MG63 (cell line): Measurements from ENCODE around the gene EPB41L5. TPM values are rescaled to one million over a fixed set of nuclear protein-coding genes. Genes with fewer than 3 reads are reported as not detected.
"Not testable (repeated sequence)": the region's sequence is repeated elsewhere in the genome, so short reads cannot be mapped to it uniquely, and the experiment has no call there.

Experiments used
- DNase-seq: peaks from one replicate; pipeline ENCODE4 v3.0.0-alpha.2; 2020
- H3K27me3 ChIP-seq: fragments of 250-450 bp; sonication (Bioruptor Pico); 2 replicates; pipeline ENCODE4 v1.5.1; 2020; ENCODE audit warnings: mild to moderate bottlenecking, moderate library complexity
- H3K36me3 ChIP-seq: fragments of 250-450 bp; sonication (Bioruptor Pico); 2 replicates; pipeline ENCODE4 v1.5.1; 2020; ENCODE audit warnings: mild to moderate bottlenecking, moderate library complexity
- H3K4me3 ChIP-seq: fragments of 250-450 bp; sonication (Bioruptor Pico); 2 replicates; pipeline ENCODE4 v1.5.1; 2020; ENCODE audit warnings: mild to moderate bottlenecking, moderate library complexity
- H3K9me3 ChIP-seq: fragments of 250-450 bp; sonication (Bioruptor Pico); 2 replicates; pipeline ENCODE4 v1.5.1; 2020; ENCODE audit warnings: mild to moderate bottlenecking, moderate library complexity
- total RNA-seq: library from RNA; depleted of rRNA; stranded (reverse); fragments of >200 nt; shearing (Covaris generic); gene quantifications from 2 replicates; pipeline ENCODE4 v1.2.3, GENCODE V29; 2014; ENCODE audit warnings: low replicate concordance

EPB41L5 gene
- total RNA-seq, 1 experiment from 2014 or later: 11.8 TPM

DNA sequence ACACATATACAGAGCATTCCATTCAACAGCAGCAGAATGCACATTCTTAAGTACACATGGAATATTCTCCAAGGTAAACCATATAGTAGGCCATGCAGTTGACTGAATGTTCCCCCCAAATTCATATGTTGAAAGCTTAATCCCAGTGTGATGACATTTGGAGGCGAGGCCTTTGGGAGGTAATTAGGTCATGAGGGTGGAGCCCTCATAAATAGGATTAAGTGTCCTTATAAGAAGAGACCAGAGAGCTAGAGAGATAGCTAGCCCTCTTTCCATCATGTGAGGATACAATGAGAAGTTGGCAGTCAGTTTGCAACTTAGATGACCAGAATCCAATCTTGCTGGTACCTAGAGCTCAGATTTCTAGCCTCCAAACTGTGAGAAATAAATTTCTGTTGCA lies 182.7 kb downstream of the EPB41L5 start:
- no peak for DNase-seq

DNA sequence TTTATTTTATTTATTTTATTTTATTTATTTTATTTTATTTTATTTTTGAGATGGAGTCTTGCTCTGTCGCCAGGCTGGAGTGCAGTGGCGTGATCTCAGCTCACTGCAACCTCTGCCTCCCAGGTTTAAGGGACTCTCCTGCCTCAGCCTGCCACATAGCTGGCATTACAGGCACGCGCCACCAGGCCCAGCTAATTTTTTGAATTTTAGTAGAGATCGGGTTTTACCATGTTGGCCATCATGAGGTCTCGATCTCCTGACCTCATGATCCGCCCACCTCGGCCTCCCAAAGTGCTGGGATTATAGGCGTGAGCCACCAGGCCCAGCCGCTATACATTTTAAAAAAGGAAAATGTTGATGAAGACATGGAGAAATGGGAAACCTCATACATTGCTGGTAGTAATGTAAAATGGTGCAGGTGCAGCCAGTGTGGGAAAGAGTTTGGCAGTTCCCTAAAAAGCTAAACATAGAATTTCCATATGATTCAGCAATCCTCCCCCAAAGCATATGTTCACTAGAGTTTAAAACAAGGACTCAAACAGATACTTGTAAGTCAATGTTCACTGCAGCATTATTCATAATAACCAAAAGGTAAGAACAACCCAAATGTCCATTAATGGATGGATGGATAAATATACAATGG lies 187.1 kb downstream of the EPB41L5 start:
- not testable (repeated sequence) for DNase-seq, H3K36me3 ChIP-seq, H3K27me3 ChIP-seq, H3K4me3 ChIP-seq, H3K9me3 ChIP-seq

More for the DNA sequence above, 182.7 kb downstream of the EPB41L5 start:
- H3K27me3 ChIP-seq: no peaks in the 10 kb centered on the region
- no peak overlapping the region for H3K4me3 ChIP-seq
- H3K9me3 ChIP-seq: peaks cover 14% of the 10 kb centered on the region
- H3K36me3 ChIP-seq: no peaks in the 10 kb centered on the region

DNA sequence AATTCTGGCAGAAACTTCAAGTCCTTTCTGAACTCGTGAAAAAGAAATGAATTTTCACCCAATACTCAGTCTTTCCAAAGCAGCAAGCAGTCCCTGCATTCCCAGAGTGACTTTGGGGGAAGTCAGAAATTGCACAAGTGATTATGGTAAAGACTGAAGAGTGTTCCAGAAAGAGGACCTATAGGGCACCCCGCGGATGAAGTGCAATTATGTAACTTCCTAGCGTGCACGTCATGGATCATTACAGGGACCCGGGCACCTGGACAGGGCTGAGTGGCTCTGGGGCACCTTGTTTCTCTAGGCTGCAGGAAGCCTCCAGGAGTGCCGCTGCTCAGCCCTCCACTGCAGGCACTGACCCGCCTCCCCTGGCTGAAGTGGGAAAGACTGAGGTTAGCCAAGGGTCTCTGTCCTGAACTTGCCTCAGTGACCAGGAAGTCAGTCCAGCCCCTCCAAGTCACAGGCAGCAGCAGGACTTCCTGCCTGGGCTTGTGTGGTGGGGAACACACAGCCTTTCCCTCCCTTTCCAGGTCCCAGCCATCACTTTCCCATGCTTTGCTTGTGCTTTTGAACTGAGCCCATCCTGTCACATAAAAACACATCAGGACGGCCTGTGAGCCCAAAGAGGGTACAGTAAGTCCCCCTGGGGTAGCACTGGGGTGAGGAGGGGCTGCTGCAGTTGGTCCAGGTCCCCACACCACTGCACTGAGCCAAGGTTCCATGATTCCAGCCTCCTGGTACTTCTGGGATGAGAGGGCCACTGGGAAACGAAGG lies 190.6 kb downstream of the EPB41L5 start:
- no peaks in the 10 kb centered on the region for H3K27me3 ChIP-seq
- no peaks in the 10 kb centered on the region for H3K36me3 ChIP-seq

DNA sequence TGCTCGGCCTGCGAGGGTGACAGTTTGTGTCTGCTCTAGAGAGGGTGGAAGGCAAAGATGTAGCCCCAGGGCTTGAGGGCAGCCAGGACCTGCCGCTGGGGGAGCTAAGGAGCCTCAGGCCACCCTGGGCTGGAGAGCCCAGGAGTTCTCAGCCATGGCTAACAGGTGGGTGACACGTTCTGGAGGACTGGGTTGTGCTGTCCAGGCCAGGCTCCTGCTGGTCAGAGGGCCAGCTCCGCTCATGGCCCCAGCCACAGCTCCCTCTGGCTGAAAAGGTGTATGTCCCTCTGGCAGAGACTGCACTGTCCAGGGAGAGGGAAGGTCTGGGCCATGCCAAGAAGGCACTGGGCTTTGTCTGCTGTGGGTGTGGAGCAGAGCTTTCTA lies 191.1 kb downstream of the EPB41L5 start:
- no peaks in the 10 kb centered on the region for H3K9me3 ChIP-seq
- no peak for DNase-seq
- H3K27me3 ChIP-seq: no peaks in the 10 kb centered on the region
- no peaks in the 10 kb centered on the region for H3K36me3 ChIP-seq
- no peak overlapping the region for H3K4me3 ChIP-seq

More for the DNA sequence above, 190.6 kb downstream of the EPB41L5 start:
- no peak for DNase-seq
- H3K9me3 ChIP-seq: peaks cover under 1% of the 10 kb centered on the region; the same call in 1 of the 2 replicates
- H3K4me3 ChIP-seq: no peak overlapping the region

DNA sequence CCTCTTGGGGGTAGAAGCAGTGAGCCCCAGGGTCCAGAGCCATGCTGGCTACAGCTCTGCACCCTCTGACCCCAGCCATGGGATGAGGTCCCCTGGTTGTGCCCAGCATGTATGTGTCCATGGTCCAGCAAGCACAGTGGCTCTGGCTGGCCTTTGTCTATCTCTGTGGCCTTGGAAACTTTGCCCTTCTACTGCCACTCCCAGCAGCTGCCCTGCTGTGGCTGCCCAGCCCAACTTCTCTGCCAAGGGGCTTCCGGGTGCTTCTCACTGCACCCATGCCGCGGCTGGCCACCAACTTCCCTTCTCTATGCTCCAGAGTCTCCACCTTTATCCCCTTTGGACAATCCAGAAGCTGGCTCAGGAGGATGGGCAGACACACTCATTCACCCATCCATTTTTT lies 191.5 kb downstream of the EPB41L5 start:
- Histone ChIP-seq H3K4me3 (no peak overlapping the region), H3K27me3 (no peaks in the 10 kb centered on the region), H3K9me3 (no peaks in the 10 kb centered on the region), H3K36me3 (no peaks in the 10 kb centered on the region)
- DNase-seq: no peak

DNA sequence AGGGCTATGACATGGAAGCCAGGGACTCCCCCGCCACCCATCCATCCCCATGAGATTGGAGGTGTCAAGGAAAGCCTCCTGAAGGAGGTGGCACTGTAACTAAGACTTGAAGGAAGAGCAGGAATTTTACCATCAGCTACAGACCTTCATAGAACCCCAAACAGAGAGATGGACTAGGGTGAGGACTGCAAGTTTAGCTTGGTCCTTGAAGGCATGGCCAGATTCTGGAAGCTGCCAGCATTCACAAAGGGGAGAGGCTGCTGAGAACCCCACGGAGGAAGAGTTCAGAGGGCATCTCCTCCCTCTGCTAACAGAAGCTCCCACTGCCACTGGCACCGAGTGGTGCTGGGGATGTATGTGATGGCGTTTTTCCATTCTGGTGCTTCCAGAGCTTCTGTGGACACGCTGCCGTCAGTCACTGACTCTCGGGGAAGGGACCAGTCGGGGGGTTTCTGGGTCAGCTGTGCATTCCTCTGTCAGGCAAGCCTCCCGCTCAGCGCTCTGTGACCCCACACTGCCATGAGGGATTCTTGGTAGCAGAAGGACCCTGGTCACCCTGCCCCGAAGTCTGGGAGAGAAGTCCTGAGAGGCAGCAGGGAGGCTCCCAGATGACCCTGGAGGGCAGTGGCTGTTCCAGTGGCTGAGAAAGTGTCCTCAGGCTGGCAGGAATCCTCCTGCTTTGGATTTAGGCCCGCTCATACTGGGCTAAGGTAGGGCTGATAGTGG lies 192.2 kb downstream of the EPB41L5 start:
- no peaks in the 10 kb centered on the region for H3K27me3 ChIP-seq
- H3K9me3 ChIP-seq: no peaks in the 10 kb centered on the region
- DNase-seq: no peak
- no peaks in the 10 kb centered on the region for H3K36me3 ChIP-seq
- no peak overlapping the region for H3K4me3 ChIP-seq

DNA sequence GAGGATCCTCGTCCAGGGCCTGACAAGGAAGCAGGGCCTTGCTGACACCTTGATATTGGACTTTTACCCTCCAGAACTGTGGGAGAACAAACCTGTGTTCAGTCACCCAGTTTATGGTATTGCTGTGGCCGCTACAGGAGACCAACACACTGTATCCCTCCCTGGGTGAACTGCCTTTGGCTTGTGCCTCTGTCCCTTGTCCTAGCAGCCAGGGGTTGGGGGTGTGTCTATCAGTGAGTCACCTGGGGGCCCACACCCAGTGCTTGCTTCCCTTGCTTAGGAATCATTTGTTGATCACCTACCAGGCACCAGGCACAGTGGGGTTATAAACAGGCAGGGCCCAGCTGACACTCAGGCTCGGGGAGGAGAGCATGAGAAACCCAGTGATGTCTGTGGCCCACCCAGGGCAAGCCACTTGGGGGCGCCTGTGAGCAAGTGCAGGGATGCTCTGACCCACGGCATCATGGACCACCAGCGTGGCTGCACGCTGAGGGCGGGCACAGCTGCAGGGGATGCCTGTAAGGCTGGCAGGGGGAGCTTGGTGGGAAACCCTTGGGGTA lies 193.2 kb downstream of the EPB41L5 start:
- no peaks in the 10 kb centered on the region for H3K27me3 ChIP-seq
- no peaks in the 10 kb centered on the region for H3K9me3 ChIP-seq
- H3K4me3 ChIP-seq: no peak overlapping the region
- no peaks in the 10 kb centered on the region for H3K36me3 ChIP-seq
- DNase-seq: no peak

DNA sequence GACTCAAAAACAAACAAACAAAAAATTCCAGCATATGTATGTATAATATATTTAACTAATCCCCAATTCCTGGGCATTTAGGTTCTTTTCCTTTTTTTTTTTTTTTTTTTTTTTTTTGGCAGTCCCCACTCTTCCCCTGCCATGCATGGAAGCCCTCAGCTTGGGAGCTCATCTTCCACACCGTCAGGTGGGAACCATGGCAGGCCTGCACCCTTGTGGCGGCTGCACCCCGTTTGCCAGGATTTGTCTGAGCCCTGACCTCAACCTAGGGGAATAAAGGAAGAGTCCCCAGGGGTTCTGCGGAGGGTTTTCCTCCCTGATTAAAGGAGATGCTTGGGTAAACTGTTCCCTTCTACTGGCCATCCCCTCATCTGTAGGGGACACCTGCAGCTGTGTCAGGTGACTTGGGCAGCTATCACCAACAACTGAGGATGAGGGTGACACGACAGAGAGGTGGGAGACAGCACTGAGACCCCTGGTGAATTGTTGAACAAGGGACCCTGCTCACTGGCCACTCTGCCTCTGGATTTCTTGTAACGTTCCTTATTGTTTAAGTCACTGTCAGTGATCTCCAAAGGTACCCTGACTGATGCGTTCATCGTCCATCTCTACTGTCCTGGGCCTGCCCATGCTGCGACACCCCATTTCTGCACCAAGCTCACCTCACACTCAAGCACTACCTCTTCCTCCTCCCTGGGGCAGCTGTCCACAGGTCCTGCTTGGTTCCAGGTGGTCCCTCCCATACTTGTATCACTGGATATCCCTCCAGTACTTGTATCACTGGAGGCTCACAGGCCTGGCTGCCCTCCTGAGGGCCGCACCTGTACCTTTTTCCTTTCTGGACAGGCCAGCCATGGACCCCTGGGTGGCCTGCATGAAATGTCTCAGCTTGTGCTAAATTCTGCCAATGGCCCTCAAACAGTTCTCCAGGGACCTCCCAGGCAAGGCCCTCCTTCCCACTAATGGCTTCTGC lies 195.8 kb downstream of the EPB41L5 start:
- H3K36me3 ChIP-seq: no peaks in the 10 kb centered on the region
- H3K27me3 ChIP-seq: no peaks in the 10 kb centered on the region
- DNase-seq: no peak
- H3K4me3 ChIP-seq: no peak overlapping the region
- no peaks in the 10 kb centered on the region for H3K9me3 ChIP-seq

DNA sequence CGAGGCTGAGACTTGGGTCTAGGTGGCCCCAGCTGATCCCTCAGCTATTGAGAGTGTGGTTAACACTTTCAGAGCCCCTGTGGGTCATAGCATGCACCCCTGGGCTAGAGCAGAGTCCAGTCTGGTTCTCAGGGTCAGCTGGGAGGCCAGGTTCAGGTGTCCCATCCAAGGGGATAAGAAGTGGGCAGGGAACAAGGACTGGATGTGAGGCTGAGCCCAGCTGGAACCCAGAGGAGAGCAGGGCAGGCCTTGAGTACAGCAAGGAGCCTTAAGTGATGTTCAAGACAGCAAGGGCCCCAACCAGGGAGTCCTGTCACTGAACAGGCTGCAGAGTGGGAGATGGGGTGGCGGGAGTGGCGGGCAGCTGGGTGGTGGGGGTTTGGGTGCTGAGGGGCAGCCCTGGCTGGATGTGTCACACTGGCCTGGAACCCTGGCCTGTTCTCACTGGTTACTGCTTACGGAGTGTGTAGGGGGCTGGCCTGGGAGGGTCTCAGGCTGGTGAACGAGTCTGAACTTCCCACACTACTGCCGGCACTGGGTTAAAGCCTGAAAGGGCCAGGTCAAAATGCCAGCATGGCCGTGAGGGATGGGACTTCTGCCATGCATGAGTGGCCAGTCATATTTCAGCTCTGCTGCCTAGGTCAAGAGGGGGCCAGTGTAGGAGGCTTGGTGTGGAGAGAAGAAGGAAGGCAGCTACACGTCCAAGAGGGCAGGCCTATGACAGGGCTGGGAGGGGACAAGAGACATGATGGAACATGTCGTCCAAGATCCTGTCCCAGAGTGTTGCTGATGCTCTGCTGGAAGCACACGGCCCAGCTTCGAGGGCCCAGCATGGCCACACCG lies 196.8 kb downstream of the EPB41L5 start:
- Histone ChIP-seq H3K9me3 (no peaks in the 10 kb centered on the region), H3K36me3 (no peaks in the 10 kb centered on the region), H3K27me3 (no peaks in the 10 kb centered on the region), H3K4me3 (no peak overlapping the region)
- no peak for DNase-seq

DNA sequence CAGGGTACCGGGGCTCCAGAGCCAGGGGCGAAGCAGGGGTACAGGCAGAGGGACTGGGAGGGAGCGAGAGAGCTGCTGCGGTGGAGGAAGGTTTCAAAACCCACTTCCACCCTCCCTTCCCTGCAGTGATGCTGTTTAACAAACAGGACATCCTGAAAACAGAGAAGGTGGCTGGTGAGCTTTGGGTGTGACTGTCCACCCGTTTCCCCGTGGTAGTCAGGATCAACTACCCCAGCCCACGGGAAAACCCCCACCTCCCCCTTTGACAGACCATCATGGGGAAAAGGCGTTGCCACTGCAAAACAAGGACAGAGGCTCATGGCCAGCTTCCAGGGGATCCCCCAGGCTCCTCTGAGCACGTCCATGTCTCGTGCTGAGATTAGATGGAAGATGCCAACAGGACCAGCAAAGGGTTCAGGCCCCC lies 197.4 kb downstream of the EPB41L5 start:
- Histone ChIP-seq H3K4me3 (no peak overlapping the region), H3K36me3 (no peaks in the 10 kb centered on the region), H3K27me3 (no peaks in the 10 kb centered on the region), H3K9me3 (no peaks in the 10 kb centered on the region)
- DNase-seq: no peak

DNA sequence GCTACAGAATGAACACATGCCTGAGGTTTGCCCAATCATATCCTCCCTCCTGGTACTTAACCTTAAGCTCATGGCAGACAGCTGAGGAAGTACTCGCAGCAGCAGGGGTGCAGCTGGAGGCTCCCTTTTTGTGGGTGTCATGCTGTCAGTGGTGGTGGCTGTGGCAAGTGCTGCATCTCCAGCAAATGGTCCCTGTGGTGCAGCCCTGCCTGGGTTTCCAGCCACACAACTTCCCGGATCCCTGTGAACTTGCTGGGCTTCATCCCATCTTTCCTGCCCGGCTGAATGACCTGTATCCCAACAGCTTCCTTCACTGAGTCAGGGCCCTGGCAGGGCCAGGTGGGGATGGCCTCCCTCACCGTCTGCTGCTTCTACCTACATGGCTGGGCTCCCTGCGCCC lies 205.3 kb downstream of the EPB41L5 start:
- Histone ChIP-seq H3K36me3 (peaks cover 38% of the 10 kb centered on the region), H3K27me3 (no peaks in the 10 kb centered on the region), H3K9me3 (no peaks in the 10 kb centered on the region), H3K4me3 (no peak overlapping the region)
- no peak for DNase-seq

DNA sequence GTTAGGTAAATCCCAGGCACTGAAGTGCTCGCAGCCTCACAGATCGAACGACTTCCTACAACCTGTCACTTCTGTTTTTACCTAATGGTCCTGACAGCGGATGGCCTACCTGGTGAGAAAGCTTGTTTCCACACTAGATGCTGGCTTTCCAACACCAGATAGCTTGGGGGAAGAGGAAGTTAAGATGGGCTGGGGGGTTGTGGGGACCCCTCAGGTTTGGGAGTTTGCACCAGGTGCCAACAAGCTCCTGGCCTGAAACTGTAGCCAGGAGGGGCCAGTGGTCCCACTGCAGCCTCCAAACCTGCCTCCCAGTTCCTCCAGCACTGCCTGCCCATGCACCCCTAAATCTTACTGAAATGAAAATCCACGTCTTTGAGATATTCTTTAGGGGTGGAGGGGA lies 206.4 kb downstream of the EPB41L5 start:
- no peak for DNase-seq
- H3K36me3 ChIP-seq: peaks cover 38% of the 10 kb centered on the region
- H3K27me3 ChIP-seq: no peaks in the 10 kb centered on the region
- no peak overlapping the region for H3K4me3 ChIP-seq
- no peaks in the 10 kb centered on the region for H3K9me3 ChIP-seq

DNA sequence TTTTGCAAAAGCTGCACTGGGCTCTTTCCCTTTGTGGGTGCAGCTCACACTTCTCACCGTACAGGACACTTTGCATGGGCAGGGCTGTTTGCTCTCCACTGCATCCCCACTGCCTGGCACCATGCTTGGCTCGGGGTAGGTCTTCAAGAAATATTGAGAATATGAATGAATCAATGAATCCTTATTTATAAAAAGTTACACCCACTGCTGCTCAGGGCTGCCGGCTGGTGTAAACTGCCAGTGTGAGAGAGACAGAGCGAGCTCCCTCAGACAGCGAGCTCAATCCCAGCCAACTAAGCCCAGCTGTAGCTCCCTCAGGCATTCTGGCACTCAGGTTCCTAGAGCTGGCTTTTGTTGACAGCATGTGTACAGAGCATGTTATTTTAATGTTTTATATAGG lies 206.9 kb downstream of the EPB41L5 start:
- peaks cover 38% of the 10 kb centered on the region for H3K36me3 ChIP-seq
- H3K27me3 ChIP-seq: no peaks in the 10 kb centered on the region
- no peak for DNase-seq
- no peak overlapping the region for H3K4me3 ChIP-seq
- H3K9me3 ChIP-seq: no peaks in the 10 kb centered on the region

DNA sequence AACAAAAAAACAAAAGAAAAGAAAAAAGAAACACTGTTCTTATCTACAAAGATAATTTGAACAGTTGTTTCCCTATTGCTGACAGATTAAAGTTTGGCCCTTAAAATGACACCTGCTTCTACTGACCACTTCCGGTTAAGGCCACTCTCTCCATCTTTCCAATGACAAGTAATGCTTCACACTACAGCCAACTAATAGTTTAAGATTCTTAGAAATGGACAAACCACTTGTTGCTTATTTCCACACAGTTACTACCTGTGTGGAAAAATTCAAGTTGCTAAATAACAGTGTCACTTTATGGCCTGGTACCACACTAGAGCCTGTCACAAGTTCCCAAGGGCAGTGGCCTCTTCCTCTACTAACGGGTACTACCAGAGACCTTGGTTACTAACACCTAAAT lies 207.9 kb downstream of the EPB41L5 start:
- no peaks in the 10 kb centered on the region for H3K9me3 ChIP-seq
- H3K4me3 ChIP-seq: no peak overlapping the region
- no peaks in the 10 kb centered on the region for H3K27me3 ChIP-seq
- peaks cover 38% of the 10 kb centered on the region for H3K36me3 ChIP-seq
- no peak for DNase-seq

DNA sequence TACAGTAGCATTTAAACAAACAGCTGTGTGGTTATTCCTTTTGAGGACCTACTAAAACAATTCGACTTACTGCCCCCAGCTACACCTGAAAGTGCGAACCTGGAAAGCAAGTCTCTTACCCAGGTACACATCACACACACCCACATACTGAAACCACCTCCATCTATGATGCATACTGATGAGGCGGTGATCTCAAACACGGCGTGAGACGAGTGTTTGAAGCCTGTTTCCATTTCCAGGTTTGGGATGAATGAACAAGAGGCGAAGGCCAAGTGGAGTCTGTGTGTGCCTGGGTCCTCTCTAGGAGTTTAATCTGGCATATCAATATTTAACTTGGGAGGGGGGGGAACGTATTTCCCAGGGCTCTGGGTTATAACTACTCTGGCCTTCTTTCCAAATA lies 208.7 kb downstream of the EPB41L5 start:
- peaks cover 38% of the 10 kb centered on the region for H3K36me3 ChIP-seq
- H3K4me3 ChIP-seq: no peak overlapping the region; the same call in 1 of the 2 replicates
- no peaks in the 10 kb centered on the region for H3K9me3 ChIP-seq
- no peak for DNase-seq
- no peaks in the 10 kb centered on the region for H3K27me3 ChIP-seq
